ENCODE results near the gene DES. TPM values are rescaled to one million over a fixed set of nuclear protein-coding genes. Genes with fewer than 3 reads are reported as not detected.

DES gene
- total and polyA plus RNA-seq, 2 donors (not counting 3 experiments of a cell fraction or from before 2014, with no cell fraction given) = not detected

GRCh38 chr2:219455581-219455980 is 37.4 kb downstream of the DES start:
- H4K20me1 ChIP-seq (replicated peaks; ENCODE audit: control insufficient read depth, extremely low read depth, insufficient read depth, low read length) = no peaks in the 10 kb centered on the region
- FAIRE-seq = no peak

More at GRCh38 chr2:219455581-219455980, 37.4 kb downstream of the DES start:
- CTCF ChIA-PET = interaction anchor here (0.8 to 8.2 kb wide), 5 partner anchors 19 to 105 kb away, joined by 3 to 181 read pairs (median 7); a partner anchor contains a TSS
- Histone ChIP-seq H3K4me1 (ENCODE audit: control insufficient read depth, extremely low read depth, insufficient read depth, low read length) (no peaks in the 10 kb centered on the region), H3K9ac (replicated peaks; ENCODE audit: extremely low read depth, insufficient read depth, low read length) (no peak overlapping the region), H3K79me2 (ENCODE audit: control insufficient read depth, insufficient read depth, low read length) (no peaks in the 10 kb centered on the region), H3K36me3 (ENCODE audit: control insufficient read depth in 2 of 2, extremely low read depth in 1 of 2, insufficient read depth in 2 of 2, low read length in 2 of 2) (no peaks in the 10 kb centered on the region), H3K27ac (ENCODE audit: insufficient read depth, low read depth, low read length) (no peak overlapping the region), H3K9me1 (replicated peaks; ENCODE audit: control insufficient read depth, extremely low read depth, insufficient read depth, low read length) (no peaks in the 10 kb centered on the region), H3K4me3 (replicated peaks in 1 of 3; ENCODE audit: insufficient read depth in 1 of 3, low read depth in 1 of 3, low read length in 3 of 3) (no peak overlapping the region), H2AFZ (ENCODE audit: low read depth, low read length) (no peak overlapping the region), H3K27me3 (ENCODE audit: control insufficient read depth in 2 of 2, insufficient read depth in 2 of 2, low read length in 2 of 2) (peaks cover 0 to 1% of the 10 kb centered on the region in 2 experiments), H3K9me3 (replicated peaks; ENCODE audit: control insufficient read depth, insufficient read depth, low read length) (no peaks in the 10 kb centered on the region), H3K4me2 (ENCODE audit: insufficient read depth, low read length) (no peak overlapping the region)
- POLR2A ChIA-PET = no interaction called here
- no peak for TF ChIP-seq FOS (IDR thresholded peaks at IDR 0.05; ENCODE audit: borderline replicate concordance, insufficient read depth, low read length)
- no peak for TF ChIP-seq POLR2A (IDR thresholded peaks at IDR 0.05; ENCODE audit: low read depth, low read length)
- TF ChIP-seq EZH2 (IDR thresholded peaks at IDR 0.05; ENCODE audit: borderline replicate concordance, low read depth, low read length, severe bottlenecking) = no peak
- TF ChIP-seq POLR2AphosphoS5 (IDR thresholded peaks at IDR 0.05; ENCODE audit: insufficient read depth, low read depth, low read length) = no peak
- TF ChIP-seq GATA2 (IDR thresholded peaks at IDR 0.05; ENCODE audit: insufficient read depth, insufficient read length, low read depth, low read length) = no peak
- TF ChIP-seq JUN (IDR thresholded peaks at IDR 0.05; ENCODE audit: borderline replicate concordance, insufficient read depth, insufficient read length, low read depth) = no peak
- TF ChIP-seq CTCF (IDR thresholded peaks at IDR 0.05; ENCODE audit: extremely low read depth in 1 of 2, insufficient read depth in 1 of 2, low read depth in 1 of 2, low read length in 2 of 2) = no peak
- no peak for TF ChIP-seq MAX (IDR thresholded peaks at IDR 0.05; ENCODE audit: insufficient read depth, insufficient read length)
- TF ChIP-seq MYC (IDR thresholded peaks at IDR 0.05; ENCODE audit: low read depth, low read length) = no peak
- dilution Hi-C loops (cut with MboI; ENCODE audit: extremely low pct_ligation_motif_present, low sequenced_read_pairs) = no loop called here
- intact Hi-C loops (cut with micrococcal nuclease) = no loop called here
- DNase-seq (ENCODE audit: low read depth, low spot score) = no peak
- BruUV-seq (replicated peaks) = no TSS peak
